Tibial nerve (tissue), 4 donors: Measurements from ENCODE around the gene DIP2C.

Source experiments
- CTCF ChIP-seq, 5 experiments: fragments of 200-600 bp in 3 of 5; fragments of 450-650 bp in 2 of 5; sonication (generic) in 3 of 5; IDR thresholded peaks; one replicate each; pipeline ENCODE4 v1.5.1; 2016 to 2019; ENCODE audit warnings: antibody characterized with exemption in 5 of 5, mild to moderate bottlenecking in 3 of 5, moderate library complexity in 2 of 5
- EP300 ChIP-seq, 2 donors: sonication (generic); formaldehyde crosslinking; IDR thresholded peaks; one replicate each; pipeline ENCODE4 v1.6.1; 2017; ENCODE audit warnings: antibody characterized with exemption in 2 of 2, mild to moderate bottlenecking in 1 of 2
- POLR2A ChIP-seq, 2 donors: fragments of 450-650 bp; IDR thresholded peaks; one replicate each; pipeline ENCODE4 v1.6.1; 2017; ENCODE audit warnings: antibody characterized with exemption in 2 of 2, mild to moderate bottlenecking in 2 of 2, moderate library complexity in 2 of 2

- TF ChIP-seq CTCF (IDR thresholded peaks at IDR 0.05) (no peak), POLR2A (IDR thresholded peaks at IDR 0.05) (no peak), EP300 (IDR thresholded peaks at IDR 0.05) (no peak)
Measured at GRCh38 chr10:652233-652632, 37.2 kb downstream of the DIP2C start.
